T-cell (primary cell): ENCODE measurements around the gene LUZP2. TPM values are rescaled to one million over a fixed set of nuclear protein-coding genes. Genes with fewer than 3 reads are reported as not detected.

ENCODE experiments used
- ATAC-seq, 4 experiments: fragments of 200-7000 bp in 3 of 4; fragments of 150-1000 bp in 1 of 4; cut with Tn5 transposase; replicated peaks in 1 of 4; 1 replicate in 3 of 4; 2 replicates in 1 of 4; pipeline ENCODE4 v1.10.0; 2021; ENCODE audit warnings: moderate library complexity in 3 of 4, mild to moderate bottlenecking in 2 of 4, moderate number of reproducible peaks in 1 of 4
- CTCF ChIA-PET, 2 donors: fragments of 300-600 bp; sonication (Branson Sonifier 250); formaldehyde crosslinking; loops; one replicate each; lab custom pipeline; 2022; ENCODE audit warnings: antibody characterized with exemption in 2 of 2; lab: Charles Lee
- POLR2A ChIA-PET, 2 donors: fragments of 300-600 bp; sonication (Branson Sonifier 250); formaldehyde crosslinking; loops; one replicate each; lab custom pipeline; 2022; ENCODE audit warnings: antibody characterized with exemption in 2 of 2; lab: Charles Lee
- DNase-seq, 35 experiments: peaks; one replicate each; pipeline versions ENCODE4 v3.0.0 to v3.0.0-alpha.2; 2013 to 2023
- H3K27ac ChIP-seq: one replicate; pipeline ENCODE4 v1.5.1; 2013; ENCODE audit warnings: low read length
- H3K27me3 ChIP-seq, 2 experiments: replicated peaks in 1 of 2; 1 replicate in 1 of 2; 2 replicates in 1 of 2; pipeline versions ENCODE4 v1.6.1 to v1.7.0; 2013; ENCODE audit warnings: low read length in 1 of 2, mixed read lengths in 1 of 2; ENCODE audit not compliant: control insufficient read depth in 2 of 2, insufficient read depth in 2 of 2; ENCODE audit errors: extremely low read depth in 1 of 2
- H3K36me3 ChIP-seq, 2 donors: 1 replicate in 1 of 2; 2 replicates in 1 of 2; pipeline versions ENCODE4 v1.6.1 to v1.7.0; 2013; ENCODE audit warnings: low read length in 1 of 2; ENCODE audit not compliant: control insufficient read depth in 2 of 2, insufficient read depth in 1 of 2; ENCODE audit errors: extremely low read depth in 1 of 2
- H3K4me1 ChIP-seq, 2 experiments: 1 replicate in 1 of 2; 2 replicates in 1 of 2; pipeline versions ENCODE4 v1.6.1 to v1.7.0; 2013; ENCODE audit warnings: low read length in 2 of 2, mixed read lengths in 1 of 2; ENCODE audit not compliant: insufficient read depth in 2 of 2, control insufficient read depth in 1 of 2; ENCODE audit errors: extremely low read depth in 1 of 2
- H3K4me3 ChIP-seq, 2 donors: 1 replicate in 1 of 2; 2 replicates in 1 of 2; pipeline versions ENCODE4 v1.5.1 to v1.7.0; 2013; ENCODE audit warnings: mild to moderate bottlenecking in 2 of 2, low read length in 1 of 2, moderate library complexity in 1 of 2; ENCODE audit not compliant: control insufficient read depth in 1 of 2; ENCODE audit errors: extremely low read depth in 1 of 2
- H3K9me3 ChIP-seq: 2 replicates; pipeline ENCODE4 v1.7.0; 2013
- H3K27ac Mint-ChIP-seq, 2 donors: one replicate each; pipeline ENCODE4 v1.8.0; 2020 to 2021; ENCODE audit warnings: mild to moderate bottlenecking in 2 of 2, mixed read lengths in 2 of 2
- H3K27me3 Mint-ChIP-seq, 2 donors: one replicate each; pipeline ENCODE4 v1.8.0; 2021 to 2022; ENCODE audit warnings: mixed read lengths in 2 of 2
- H3K36me3 Mint-ChIP-seq: one replicate; pipeline ENCODE4 v1.8.0; 2021; ENCODE audit warnings: mixed read lengths
- H3K4me1 Mint-ChIP-seq, 3 donors: one replicate each; pipeline ENCODE4 v1.8.0; 2020 to 2022; ENCODE audit warnings: mixed read lengths in 3 of 3, mild to moderate bottlenecking in 1 of 3
- H3K4me3 Mint-ChIP-seq, 3 donors: one replicate each; pipeline ENCODE4 v1.8.0; 2020 to 2022; ENCODE audit warnings: mild to moderate bottlenecking in 3 of 3, mixed read lengths in 3 of 3, moderate library complexity in 3 of 3
- H3K9me3 Mint-ChIP-seq, 3 donors: one replicate each; pipeline ENCODE4 v1.8.0; 2020 to 2022; ENCODE audit warnings: mixed read lengths in 3 of 3
- WGBS: methylation state at CpG from one replicate; pipeline ENCODE4 v1.1.5; 2013; ENCODE audit warnings: missing lambda C conversion rate; ENCODE audit not compliant: insufficient coverage; 5-methylcytosine and 5-hydroxymethylcytosine counted together
- total RNA-seq, 35 experiments: library from RNA in 6 of 35; stranded (reverse) in 6 of 35; fragments of 120-200 nt in 1 of 35; gene quantifications; one replicate each; pipeline versions ENCODE4 v1.2.1 to v1.2.4 and lab custom pipeline; 2013 to 2026

LUZP2 gene
- total RNA-seq, 5 donors from 2014 or later (not counting 1 experiment from before 2014, with no cell fraction given): not detected

GRCh38 chr11:24513479-24514218 is 16.8 kb downstream of the LUZP2 start:
- Histone ChIP-seq H3K4me3 (no peak overlapping the region), H3K27me3 (no peaks in the 10 kb centered on the region), H3K36me3 (no peaks in the 10 kb centered on the region), H3K9me3 (no peaks in the 10 kb centered on the region), H3K4me1 (no peaks in the 10 kb centered on the region), H3K27ac (no peak overlapping the region)
- Mint-ChIP-seq H3K27me3 (no peaks in the 10 kb centered on the region), H3K27ac (no peak overlapping the region), H3K36me3 (no peaks in the 10 kb centered on the region), H3K4me1 (no peaks in the 10 kb centered on the region), H3K9me3 (peaks cover 7 to 29% (median 8%) of the 10 kb centered on the region in 3 donors), H3K4me3 (no peak overlapping the region)
- ChIA-PET CTCF (interaction anchor here in 1 of 2 donors (0.6 kb wide), 1 partner anchor 197 kb away, joined by 8 read pairs; no protein-coding TSS in a partner anchor), POLR2A (no interaction called here)
- DNase-seq (no peak), ATAC-seq (no peak)
- 83% methylated on average over 2 of the region's 3 CpGs for WGBS

GRCh38 chr11:24514219-24514594 is 17.4 kb downstream of the LUZP2 start:
- H3K4me1 ChIP-seq: no peaks in the 10 kb centered on the region
- ChIA-PET POLR2A (no interaction called here), CTCF (no interaction called here)
- WGBS: no CpG with 5 or more reads among the region's 2 CpGs
- Mint-ChIP-seq H3K27ac (no peak overlapping the region), H3K36me3 (no peaks in the 10 kb centered on the region), H3K4me1 (no peaks in the 10 kb centered on the region), H3K9me3 (peaks cover 8 to 29% (median 10%) of the 10 kb centered on the region in 3 donors), H3K27me3 (no peaks in the 10 kb centered on the region), H3K4me3 (no peak overlapping the region)
- H3K27ac ChIP-seq: no peak overlapping the region
- H3K4me3 ChIP-seq: no peak overlapping the region
- no peaks in the 10 kb centered on the region for H3K9me3 ChIP-seq
- no peak for DNase-seq
- no peak for ATAC-seq
- no peaks in the 10 kb centered on the region for H3K36me3 ChIP-seq
- no peaks in the 10 kb centered on the region for H3K27me3 ChIP-seq

- Mint-ChIP-seq H3K27me3 (no peaks in the 10 kb centered on the region), H3K4me1 (no peaks in the 10 kb centered on the region), H3K4me3 (no peak overlapping the region), H3K36me3 (no peaks in the 10 kb centered on the region), H3K27ac (no peak overlapping the region), H3K9me3 (peaks cover 7 to 37% (median 13%) of the 10 kb centered on the region in 3 donors)
- POLR2A ChIA-PET: no interaction called here
- H3K27ac ChIP-seq: no peak overlapping the region
- H3K27me3 ChIP-seq: no peaks in the 10 kb centered on the region
- no peaks in the 10 kb centered on the region for H3K4me1 ChIP-seq
- no CpG with 5 or more reads among the region's 1 CpG for WGBS
- H3K36me3 ChIP-seq: no peaks in the 10 kb centered on the region
- no peak overlapping the region for H3K4me3 ChIP-seq
- DNase-seq: no peak
- CTCF ChIA-PET: no interaction called here
- H3K9me3 ChIP-seq: no peaks in the 10 kb centered on the region
- no peak for ATAC-seq
These were observed 18.8 kb downstream of the LUZP2 start for GRCh38 chr11:24515632-24516031.

- Mint-ChIP-seq H3K4me1 (no peaks in the 10 kb centered on the region), H3K27ac (no peak overlapping the region), H3K27me3 (no peaks in the 10 kb centered on the region), H3K4me3 (no peak overlapping the region), H3K9me3 (peaks cover 7 to 33% (median 13%) of the 10 kb centered on the region in 3 donors), H3K36me3 (no peaks in the 10 kb centered on the region)
- Histone ChIP-seq H3K4me1 (no peaks in the 10 kb centered on the region), H3K9me3 (no peaks in the 10 kb centered on the region), H3K4me3 (no peak overlapping the region), H3K27ac (no peak overlapping the region), H3K27me3 (no peaks in the 10 kb centered on the region), H3K36me3 (no peaks in the 10 kb centered on the region)
- ChIA-PET POLR2A (no interaction called here), CTCF (no interaction called here)
- no peak for DNase-seq
- ATAC-seq: no peak
These were observed 19.8 kb downstream of the LUZP2 start for GRCh38 chr11:24516638-24517037.

GRCh38 chr11:24521601-24522000 is 24.7 kb downstream of the LUZP2 start:
- Histone ChIP-seq H3K36me3 (no peaks in the 10 kb centered on the region), H3K27ac (no peak overlapping the region), H3K4me3 (no peak overlapping the region), H3K4me1 (no peaks in the 10 kb centered on the region), H3K27me3 (no peaks in the 10 kb centered on the region), H3K9me3 (no peaks in the 10 kb centered on the region)
- Mint-ChIP-seq H3K27ac (no peak overlapping the region), H3K9me3 (peaks cover 5 to 16% (median 5%) of the 10 kb centered on the region in 3 donors), H3K4me1 (no peaks in the 10 kb centered on the region), H3K36me3 (no peaks in the 10 kb centered on the region), H3K4me3 (no peak overlapping the region), H3K27me3 (no peaks in the 10 kb centered on the region)
- WGBS: no CpG with 5 or more reads among the region's 5 CpGs
- POLR2A ChIA-PET: no interaction called here
- CTCF ChIA-PET: no interaction called here
- ATAC-seq (no peak), DNase-seq (no peak)

- WGBS: no CpG with 5 or more reads among the region's 3 CpGs
- no peak for ATAC-seq
- POLR2A ChIA-PET: interaction anchor here in 1 of 2 donors (0.7 kb wide), 1 partner anchor 208 kb away, joined by 3 read pairs; no protein-coding TSS in a partner anchor
- no peaks in the 10 kb centered on the region for H3K27me3 Mint-ChIP-seq
- H3K9me3 Mint-ChIP-seq: peaks cover 3 to 22% (median 5%) of the 10 kb centered on the region in 3 donors
- H3K27ac Mint-ChIP-seq: no peak overlapping the region
- Histone ChIP-seq H3K27me3 (no peaks in the 10 kb centered on the region), H3K36me3 (no peaks in the 10 kb centered on the region), H3K4me3 (no peak overlapping the region), H3K27ac (no peak overlapping the region), H3K9me3 (no peaks in the 10 kb centered on the region), H3K4me1 (no peaks in the 10 kb centered on the region)
- CTCF ChIA-PET: no interaction called here
- no peaks in the 10 kb centered on the region for H3K36me3 Mint-ChIP-seq
- H3K4me3 Mint-ChIP-seq: no peak overlapping the region
- no peaks in the 10 kb centered on the region for H3K4me1 Mint-ChIP-seq
- DNase-seq: no peak
These were observed 27.3 kb downstream of the LUZP2 start for GRCh38 chr11:24524156-24524555.
